ENCODE results near the gene MAP2K1. TPM values are rescaled to one million over a fixed set of nuclear protein-coding genes. Genes with fewer than 3 reads are reported as not detected.

MAP2K1 gene
- total and polyA plus RNA-seq, 9 of the 15 experiments (the other 6 are each of a cell fraction or from before 2014, with no cell fraction given), result 7.5 to 58.3 (median 30.0) TPM

- 0 out of 4 replicates have a peak, but pooled peaks of 1 of the 2 experiments have one; percentile 21 for TF ChIP-seq ZMIZ1 (IDR thresholded peaks at IDR 0.05; ENCODE audit: low read depth in 2 of 2, low read length in 2 of 2)
- TF ChIP-seq ZNF253 (CRISPR knock-in tag; conservative IDR thresholded peaks at IDR 0.05), result 0 out of 2 replicates have a peak, but pooled peaks have one; percentile 23
- TF ChIP-seq CBFB (CRISPR knock-in tag; IDR thresholded peaks at IDR 0.05), result no peak
- no peak for TF ChIP-seq ZNF655 (CRISPR knock-in tag; IDR thresholded peaks at IDR 0.05)
- TF ChIP-seq TRIM25 (IDR thresholded peaks at IDR 0.05; ENCODE audit: borderline replicate concordance), result 0 out of 2 replicates have a peak, but pooled peaks have one; percentile 44
- TF ChIP-seq ZBTB5 (IDR thresholded peaks at IDR 0.05), result no peak
- TF ChIP-seq SMC3 (conservative IDR thresholded peaks at IDR 0.05; ENCODE audit: insufficient read depth, low read depth, low read length), result 0 out of 2 replicates have a peak, but pooled peaks have one; percentile 10
- TF ChIP-seq BCLAF1 (IDR thresholded peaks at IDR 0.05; ENCODE audit: borderline replicate concordance in 1 of 2, control insufficient read depth in 1 of 2, low read depth in 2 of 2, low read length in 1 of 2), result 0 out of 4 replicates have a peak, but pooled peaks of 1 of the 2 experiments have one; percentile 12
These were observed 117.3 kb downstream of the MAP2K1 start (continued) for GRCh38 chr15:66503780-66504562.
